ENCODE measurements around the gene NBAS.

Gene NBAS

DNA sequence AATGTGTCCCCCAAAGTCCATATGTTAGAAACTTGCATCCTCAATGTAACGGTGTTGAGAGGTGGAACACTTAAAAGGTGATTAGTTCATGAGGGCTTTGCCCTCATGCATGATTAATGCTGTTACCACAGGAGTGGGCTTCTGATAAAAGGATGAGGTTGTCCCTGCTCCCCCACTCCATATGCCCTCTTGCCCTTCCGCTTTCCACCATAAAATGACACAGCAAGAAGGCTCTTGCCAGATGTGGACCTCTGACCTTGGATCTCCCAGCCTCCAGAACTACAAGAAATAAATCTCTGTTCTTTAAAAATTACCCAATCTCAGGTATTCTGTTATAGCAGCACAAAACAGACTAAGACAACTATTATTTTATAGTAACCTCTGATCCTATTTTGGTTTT, 412.1 kb downstream of the NBAS start:
- Histone ChIP-seq H3K4me3 (ENCODE audit: low read depth, low read length) (no peak overlapping the region), H3K4me1 (ENCODE audit: control insufficient read depth, insufficient read depth, low read length) (no peaks in the 10 kb centered on the region), H3K27ac (ENCODE audit: extremely low read depth, low read depth, low read length) (no peak overlapping the region), H3K36me3 (ENCODE audit: control insufficient read depth in 2 of 2, insufficient read depth in 1 of 2, low read length in 2 of 2) (no peaks in the 10 kb centered on the region), H3K9me3 (ENCODE audit: control insufficient read depth, insufficient read depth, low read depth, low read length) (no peaks in the 10 kb centered on the region)
- ChIA-PET CTCF (no interaction called here), POLR2A (no interaction called here)
- TF ChIP-seq PRDM1 (tag by site-specific recombination; IDR thresholded peaks at IDR 0.05) = no peak
- no peak for TF ChIP-seq TSHZ1 (tag by site-specific recombination; IDR thresholded peaks at IDR 0.05; ENCODE audit: borderline replicate concordance)
- TF ChIP-seq ZNF426 (tag by site-specific recombination; IDR thresholded peaks at IDR 0.05) = no peak
- TF ChIP-seq ZNF354C (tag by site-specific recombination; IDR thresholded peaks at IDR 0.05; ENCODE audit: borderline replicate concordance, low read depth) = no peak
- TF ChIP-seq ZNF658 (tag by site-specific recombination; IDR thresholded peaks at IDR 0.05) = no peak
- no peak for TF ChIP-seq SCRT2 (tag by site-specific recombination; IDR thresholded peaks at IDR 0.05)

DNA sequence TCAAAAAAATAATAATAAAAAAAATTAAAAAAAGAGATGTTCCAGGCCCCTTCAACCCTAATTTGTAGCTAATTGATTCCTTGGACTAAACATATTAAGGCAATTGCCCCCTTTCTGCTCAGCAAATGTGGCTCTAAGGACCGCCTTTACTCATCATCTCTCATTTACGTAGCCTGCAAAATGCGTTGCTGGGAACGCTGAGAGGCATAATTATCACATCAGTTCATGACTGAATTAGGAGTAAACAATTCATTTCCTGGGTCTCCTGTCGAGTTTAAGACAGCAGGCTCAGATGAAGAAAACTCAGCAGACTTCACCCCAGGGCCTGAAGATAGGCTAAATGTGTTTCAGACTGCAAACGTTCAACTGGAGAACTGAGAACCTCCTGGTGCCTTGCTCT, 413.5 kb downstream of the NBAS start:
- no peaks in the 10 kb centered on the region for H3K4me1 ChIP-seq (ENCODE audit: control insufficient read depth, insufficient read depth, low read length)
- ChIA-PET CTCF (no interaction called here), POLR2A (no interaction called here)
- TF ChIP-seq ZNF302 (tag by site-specific recombination; IDR thresholded peaks at IDR 0.05; ENCODE audit: low read depth) (no peak), ZNF23 (tag by site-specific recombination; IDR thresholded peaks at IDR 0.05; ENCODE audit: borderline replicate concordance) (no peak), ZNF341 (tag by site-specific recombination; IDR thresholded peaks at IDR 0.05; ENCODE audit: low read depth) (no peak), ZNF140 (tag by site-specific recombination; IDR thresholded peaks at IDR 0.05) (no peak)
- TF ChIP-seq, protein P1, sequence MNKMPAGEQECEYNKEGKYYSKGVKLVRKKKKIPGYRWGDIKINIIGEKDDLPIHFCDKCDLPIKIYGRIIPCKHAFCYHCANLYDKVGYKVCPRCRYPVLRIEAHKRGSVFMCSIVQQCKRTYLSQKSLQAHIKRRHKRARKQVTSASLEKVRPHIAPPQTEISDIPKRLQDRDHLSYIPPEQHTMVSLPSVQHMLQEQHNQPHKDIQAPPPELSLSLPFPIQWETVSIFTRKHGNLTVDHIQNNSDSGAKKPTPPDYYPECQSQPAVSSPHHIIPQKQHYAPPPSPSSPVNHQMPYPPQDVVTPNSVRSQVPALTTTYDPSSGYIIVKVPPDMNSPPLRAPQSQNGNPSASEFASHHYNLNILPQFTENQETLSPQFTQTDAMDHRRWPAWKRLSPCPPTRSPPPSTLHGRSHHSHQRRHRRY (tag by site-specific recombination; IDR thresholded peaks at IDR 0.05) = no peak
- TF ChIP-seq, protein P2, sequence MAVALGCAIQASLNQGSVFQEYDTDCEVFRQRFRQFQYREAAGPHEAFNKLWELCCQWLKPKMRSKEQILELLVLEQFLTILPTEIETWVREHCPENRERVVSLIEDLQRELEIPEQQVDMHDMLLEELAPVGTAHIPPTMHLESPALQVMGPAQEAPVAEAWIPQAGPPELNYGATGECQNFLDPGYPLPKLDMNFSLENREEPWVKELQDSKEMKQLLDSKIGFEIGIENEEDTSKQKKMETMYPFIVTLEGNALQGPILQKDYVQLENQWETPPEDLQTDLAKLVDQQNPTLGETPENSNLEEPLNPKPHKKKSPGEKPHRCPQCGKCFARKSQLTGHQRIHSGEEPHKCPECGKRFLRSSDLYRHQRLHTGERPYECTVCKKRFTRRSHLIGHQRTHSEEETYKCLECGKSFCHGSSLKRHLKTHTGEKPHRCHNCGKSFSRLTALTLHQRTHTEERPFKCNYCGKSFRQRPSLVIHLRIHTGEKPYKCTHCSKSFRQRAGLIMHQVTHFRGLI (tag by site-specific recombination; IDR thresholded peaks at IDR 0.05) = no peak
- TF ChIP-seq, protein P3, sequence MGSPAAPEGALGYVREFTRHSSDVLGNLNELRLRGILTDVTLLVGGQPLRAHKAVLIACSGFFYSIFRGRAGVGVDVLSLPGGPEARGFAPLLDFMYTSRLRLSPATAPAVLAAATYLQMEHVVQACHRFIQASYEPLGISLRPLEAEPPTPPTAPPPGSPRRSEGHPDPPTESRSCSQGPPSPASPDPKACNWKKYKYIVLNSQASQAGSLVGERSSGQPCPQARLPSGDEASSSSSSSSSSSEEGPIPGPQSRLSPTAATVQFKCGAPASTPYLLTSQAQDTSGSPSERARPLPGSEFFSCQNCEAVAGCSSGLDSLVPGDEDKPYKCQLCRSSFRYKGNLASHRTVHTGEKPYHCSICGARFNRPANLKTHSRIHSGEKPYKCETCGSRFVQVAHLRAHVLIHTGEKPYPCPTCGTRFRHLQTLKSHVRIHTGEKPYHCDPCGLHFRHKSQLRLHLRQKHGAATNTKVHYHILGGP (tag by site-specific recombination; IDR thresholded peaks at IDR 0.05) = no peak
- TF ChIP-seq, protein P4, sequence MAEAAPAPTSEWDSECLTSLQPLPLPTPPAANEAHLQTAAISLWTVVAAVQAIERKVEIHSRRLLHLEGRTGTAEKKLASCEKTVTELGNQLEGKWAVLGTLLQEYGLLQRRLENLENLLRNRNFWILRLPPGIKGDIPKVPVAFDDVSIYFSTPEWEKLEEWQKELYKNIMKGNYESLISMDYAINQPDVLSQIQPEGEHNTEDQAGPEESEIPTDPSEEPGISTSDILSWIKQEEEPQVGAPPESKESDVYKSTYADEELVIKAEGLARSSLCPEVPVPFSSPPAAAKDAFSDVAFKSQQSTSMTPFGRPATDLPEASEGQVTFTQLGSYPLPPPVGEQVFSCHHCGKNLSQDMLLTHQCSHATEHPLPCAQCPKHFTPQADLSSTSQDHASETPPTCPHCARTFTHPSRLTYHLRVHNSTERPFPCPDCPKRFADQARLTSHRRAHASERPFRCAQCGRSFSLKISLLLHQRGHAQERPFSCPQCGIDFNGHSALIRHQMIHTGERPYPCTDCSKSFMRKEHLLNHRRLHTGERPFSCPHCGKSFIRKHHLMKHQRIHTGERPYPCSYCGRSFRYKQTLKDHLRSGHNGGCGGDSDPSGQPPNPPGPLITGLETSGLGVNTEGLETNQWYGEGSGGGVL (tag by site-specific recombination; IDR thresholded peaks at IDR 0.05) = no peak
- no peak overlapping the region for H3K27ac ChIP-seq (ENCODE audit: extremely low read depth, low read depth, low read length)
- H3K4me3 ChIP-seq (ENCODE audit: low read depth, low read length) = no peak overlapping the region
- H3K9me3 ChIP-seq (ENCODE audit: control insufficient read depth, insufficient read depth, low read depth, low read length) = no peaks in the 10 kb centered on the region
- H3K36me3 ChIP-seq (ENCODE audit: control insufficient read depth in 2 of 2, insufficient read depth in 1 of 2, low read length in 2 of 2) = no peaks in the 10 kb centered on the region
